H9 (cell line): ENCODE data around the gene PTPRR. TPM values are rescaled to one million over a fixed set of nuclear protein-coding genes. Genes with fewer than 3 reads are reported as not detected.

ENCODE experiments used
- DNase-seq: peaks from one replicate; pipeline ENCODE4 v3.0.0-alpha.2; 2017
- H2AFZ ChIP-seq: one replicate; pipeline ENCODE4 v1.6.1; 2013; ENCODE audit warnings: mild to moderate bottlenecking, low read length, control low read depth, moderate library complexity
- H2AK5ac ChIP-seq: 2 replicates; pipeline ENCODE4 v1.6.1; 2013; ENCODE audit warnings: low read length, control low read depth, mixed read lengths; ENCODE audit not compliant: insufficient read length
- H2BK120ac ChIP-seq: one replicate; pipeline ENCODE4 v1.6.1; 2013; ENCODE audit warnings: low read depth, mild to moderate bottlenecking, low read length, control low read depth, inconsistent platforms; ENCODE audit not compliant: poor library complexity, severe bottlenecking
- H2BK12ac ChIP-seq: 2 replicates; pipeline ENCODE4 v1.6.1; 2013; ENCODE audit warnings: low read length, control low read depth, mixed read lengths, low read depth; ENCODE audit not compliant: insufficient read length
- H2BK15ac ChIP-seq: 2 replicates; pipeline ENCODE4 v1.6.1; 2013; ENCODE audit warnings: low read depth, low read length, control low read depth
- H2BK20ac ChIP-seq: one replicate; pipeline ENCODE4 v1.6.1; 2013; ENCODE audit warnings: low read depth, mild to moderate bottlenecking, low read length, control low read depth, inconsistent platforms; ENCODE audit not compliant: poor library complexity, severe bottlenecking
- H2BK5ac ChIP-seq: 2 replicates; pipeline ENCODE4 v1.6.1; 2013; ENCODE audit warnings: low read length, control low read depth, mixed read lengths; ENCODE audit not compliant: insufficient read length
- H3K14ac ChIP-seq: 2 replicates; pipeline ENCODE4 v1.6.1; 2013; ENCODE audit warnings: low read length, control low read depth; ENCODE audit not compliant: insufficient read depth
- H3K18ac ChIP-seq: 2 replicates; pipeline ENCODE4 v1.6.1; 2013; ENCODE audit warnings: low read depth, mild to moderate bottlenecking, mixed read lengths, low read length, control low read depth; ENCODE audit not compliant: insufficient read length
- H3K23ac ChIP-seq: 2 replicates; pipeline ENCODE4 v1.6.1; 2013; ENCODE audit warnings: low read length, control low read depth, mixed read lengths, low read depth; ENCODE audit not compliant: insufficient read length
- H3K23me2 ChIP-seq: 2 replicates; pipeline ENCODE4 v1.6.1; 2013; ENCODE audit warnings: low read depth, mild to moderate bottlenecking, mixed read lengths, low read length, control low read depth; ENCODE audit not compliant: insufficient read length, poor library complexity, severe bottlenecking
- H3K27ac ChIP-seq: 2 replicates; pipeline ENCODE4 v1.5.1; 2013; ENCODE audit warnings: low read length, control low read depth, mixed read lengths, low read depth; ENCODE audit not compliant: insufficient read length
- H3K27me3 ChIP-seq: 2 replicates; pipeline ENCODE4 v1.6.1; 2013; ENCODE audit warnings: low read length, control low read depth, inconsistent platforms; ENCODE audit not compliant: insufficient read depth
- H3K4ac ChIP-seq: 2 replicates; pipeline ENCODE4 v1.6.1; 2013; ENCODE audit warnings: low read depth, mild to moderate bottlenecking, control low read depth, inconsistent platforms, low read length, moderate library complexity
- H3K4me1 ChIP-seq: 2 replicates; pipeline ENCODE4 v1.6.1; 2013; ENCODE audit warnings: low read length, control low read depth, inconsistent platforms; ENCODE audit not compliant: insufficient read depth
- H3K4me2 ChIP-seq: 2 replicates; pipeline ENCODE4 v1.6.1; 2013; ENCODE audit warnings: low read length, control low read depth, mixed read lengths; ENCODE audit not compliant: insufficient read length, insufficient read depth
- H3K56ac ChIP-seq: 2 replicates; pipeline ENCODE4 v1.6.1; 2013; ENCODE audit warnings: low read depth, mild to moderate bottlenecking, mixed read lengths, low read length, control low read depth; ENCODE audit not compliant: insufficient read length
- H3K79me1 ChIP-seq: 2 replicates; pipeline ENCODE4 v1.6.1; 2013; ENCODE audit warnings: low read depth, mild to moderate bottlenecking, moderate library complexity, low read length, control low read depth, inconsistent platforms; ENCODE audit not compliant: insufficient read depth, poor library complexity, severe bottlenecking
- H3K79me2 ChIP-seq: 2 replicates; pipeline ENCODE4 v1.6.1; 2013; ENCODE audit warnings: low read length, control low read depth, inconsistent platforms; ENCODE audit not compliant: insufficient read depth
- H3K9ac ChIP-seq: 2 replicates; pipeline ENCODE4 v1.6.1; 2013; ENCODE audit warnings: low read length, control low read depth, mixed read lengths; ENCODE audit not compliant: insufficient read length; ENCODE audit errors: extremely low read depth
- H3K9me3 ChIP-seq: one replicate; pipeline ENCODE4 v1.6.1; 2013; ENCODE audit warnings: low read depth, low read length, inconsistent platforms; ENCODE audit not compliant: control insufficient read depth
- H3T11ph ChIP-seq: one replicate; pipeline ENCODE4 v1.6.1; 2013; ENCODE audit warnings: mild to moderate bottlenecking, low read length, control low read depth, inconsistent platforms
- H4K20me1 ChIP-seq: one replicate; pipeline ENCODE4 v1.6.1; 2013; ENCODE audit not compliant: control insufficient read depth, insufficient read length, insufficient read depth
- H4K5ac ChIP-seq: 2 replicates; pipeline ENCODE4 v1.6.1; 2013; ENCODE audit warnings: low read depth, mild to moderate bottlenecking, mixed read lengths, low read length, control low read depth; ENCODE audit not compliant: insufficient read length
- H4K8ac ChIP-seq: replicated peaks from 2 replicates; pipeline ENCODE4 v1.6.1; 2013; ENCODE audit warnings: low read length, control low read depth, mixed read lengths, low read depth; ENCODE audit not compliant: insufficient read length
- H4K91ac ChIP-seq: 2 replicates; pipeline ENCODE4 v1.6.1; 2013; ENCODE audit warnings: low read depth, mild to moderate bottlenecking, moderate library complexity, mixed read lengths, low read length, control low read depth; ENCODE audit not compliant: insufficient read length
- H3K27ac Mint-ChIP-seq, 3 experiments: 2 replicates in 2 of 3; 3 replicates in 1 of 3; pipeline ENCODE4 v1.8.0; 2020 to 2021; ENCODE audit warnings: mixed read lengths in 3 of 3, mild to moderate bottlenecking in 1 of 3, moderate library complexity in 1 of 3
- H3K27me3 Mint-ChIP-seq: 2 replicates; pipeline ENCODE4 v1.8.0; 2021; ENCODE audit warnings: low read depth, mild to moderate bottlenecking, moderate library complexity, mixed read lengths
- H3K36me3 Mint-ChIP-seq, 3 experiments: 2 replicates in 2 of 3; 3 replicates in 1 of 3; pipeline ENCODE4 v1.8.0; 2020 to 2021; ENCODE audit warnings: low read depth in 3 of 3, mixed read lengths in 3 of 3; ENCODE audit not compliant: insufficient read depth in 1 of 3
- H3K4me1 Mint-ChIP-seq, 2 experiments: 2 replicates each; pipeline ENCODE4 v1.8.0; 2020; ENCODE audit warnings: mixed read lengths in 2 of 2
- H3K4me3 Mint-ChIP-seq, 2 experiments: 2 replicates in 1 of 2; 3 replicates in 1 of 2; pipeline ENCODE4 v1.8.0; 2020 to 2021; ENCODE audit warnings: mild to moderate bottlenecking in 2 of 2, mixed read lengths in 2 of 2, moderate library complexity in 1 of 2
- H3K9me3 Mint-ChIP-seq, 2 experiments: 2 replicates in 1 of 2; 3 replicates in 1 of 2; pipeline ENCODE4 v1.8.0; 2020; ENCODE audit warnings: mild to moderate bottlenecking in 2 of 2, mixed read lengths in 2 of 2, moderate library complexity in 1 of 2
- CTCF ChIP-seq: fragments of 200-600 bp; sonication (generic); conservative IDR thresholded peaks from 3 replicates; pipeline ENCODE4 v1.8.0; 2021; ENCODE audit warnings: antibody characterized with exemption, mild to moderate bottlenecking
- WGBS: extraction: QIAGEN DNeasy Blood & Tissue Kit; methylation state at CpG from one replicate; pipeline ENCODE4 v1.1.7; 2013; ENCODE audit warnings: missing lambda C conversion rate, low lambda C conversion rate, mixed read lengths; ENCODE audit not compliant: insufficient read length; ENCODE audit errors: extremely low coverage; 5-methylcytosine and 5-hydroxymethylcytosine counted together
- total RNA-seq: library from RNA; stranded (reverse); gene quantifications from 2 replicates; pipeline ENCODE4 v1.2.1, GENCODE V29; 2021

The PTPRR gene
- total RNA-seq, 1 experiment from 2014 or later, result 0.22 TPM

- H3K4me3 Mint-ChIP-seq, result no peak overlapping the region
- Histone ChIP-seq H3K4me2 (no peak overlapping the region), H2BK15ac (no peak overlapping the region), H3K23ac (no peak overlapping the region), H3K27me3 (no peaks in the 10 kb centered on the region), H3K79me1 (no peaks in the 10 kb centered on the region), H2AK5ac (no peak overlapping the region), H3K14ac (no peak overlapping the region), H4K5ac (no peak overlapping the region), H3K79me2 (no peaks in the 10 kb centered on the region), H3K4me1 (no peaks in the 10 kb centered on the region), H3K4ac (no peak overlapping the region), H2AFZ (no peak overlapping the region), H3K18ac (no peak overlapping the region), H4K8ac (no peak overlapping the region), H3K9me3 (no peaks in the 10 kb centered on the region), H2BK5ac (no peak overlapping the region), H2BK120ac (no peak overlapping the region), H3T11ph (no peak overlapping the region), H3K9ac (no peak overlapping the region), H2BK12ac (no peak overlapping the region), H3K56ac (no peak overlapping the region), H4K20me1 (no peaks in the 10 kb centered on the region), H4K91ac (no peak overlapping the region), H3K27ac (no peak overlapping the region), H2BK20ac (no peak overlapping the region), H3K23me2 (no peaks in the 10 kb centered on the region)
- no peaks in the 10 kb centered on the region for H3K27me3 Mint-ChIP-seq
- H3K27ac Mint-ChIP-seq, result no peak overlapping the region
- no CpG with 5 or more reads among the region's 6 CpGs for WGBS
- TF ChIP-seq CTCF, result no peak
- no peaks in the 10 kb centered on the region for H3K36me3 Mint-ChIP-seq
- no peak for DNase-seq
- no peaks in the 10 kb centered on the region for H3K9me3 Mint-ChIP-seq
- H3K4me1 Mint-ChIP-seq, result peaks cover 0 to 9% of the 10 kb centered on the region in 2 experiments; a peak in 2 of 4 replicates
Observed at GRCh38 chr12:70747445-70748260, 172.9 kb downstream of the PTPRR start.
